IMR-90 (cell line): ENCODE results near the gene DPPA3. TPM values are rescaled to one million over a fixed set of nuclear protein-coding genes. Genes with fewer than 3 reads are reported as not detected.

ENCODE experiments used
- ATAC-seq: fragments of 200-7000 bp; cut with Tn5 transposase; 2 replicates; pipeline ENCODE4 v1.9.1; 2020; ENCODE audit warnings: low read depth, mild to moderate bottlenecking, moderate library complexity
- BruUV-seq: library from RNA; stranded (reverse); fragments of 400-500 nt; replicated peaks from 2 replicates; lab custom pipeline; 2021; lab: Mats Ljungman, UMichigan
- CTCF ChIA-PET: fragments of 300-600 bp; formaldehyde crosslinking; extraction: SDS; loops from one replicate; lab custom pipeline; 2021; ENCODE audit warnings: antibody characterized with exemption; lab: Yijun Ruan, JAX
- POLR2A ChIA-PET: fragments of 300-600 bp; sonication (Branson Sonifier 250); formaldehyde crosslinking; loops from one replicate; lab custom pipeline; 2022; ENCODE audit warnings: antibody characterized with exemption; ENCODE audit not compliant: unreplicated experiment; lab: Charles Lee
- DNase-seq: peaks from one replicate; pipeline ENCODE4 v3.0.0; 2013
- H2AFZ ChIP-seq: replicated peaks from 2 replicates; pipeline ENCODE3; 2013; ENCODE audit warnings: low read length, mild to moderate bottlenecking; ENCODE audit not compliant: poor library complexity
- H2AK5ac ChIP-seq: 2 replicates; pipeline ENCODE4 v1.6.1; 2013; ENCODE audit warnings: low read depth, low read length, inconsistent platforms
- H2AK9ac ChIP-seq: replicated peaks from 2 replicates; pipeline ENCODE3; 2013; ENCODE audit warnings: mild to moderate bottlenecking, low read depth, low read length, moderate library complexity; ENCODE audit not compliant: poor library complexity
- H2BK120ac ChIP-seq: 2 replicates; pipeline ENCODE4 v1.6.1; 2013; ENCODE audit warnings: low read depth, low read length, inconsistent platforms
- H2BK15ac ChIP-seq: 3 replicates; pipeline ENCODE4 v1.6.1; 2013; ENCODE audit warnings: low read depth, low read length, inconsistent platforms
- H2BK20ac ChIP-seq: 2 replicates; pipeline ENCODE4 v1.6.1; 2013; ENCODE audit warnings: low read depth, mild to moderate bottlenecking, inconsistent platforms, low read length, moderate library complexity
- H2BK5ac ChIP-seq: 2 replicates; pipeline ENCODE4 v1.6.1; 2013; ENCODE audit warnings: mild to moderate bottlenecking, low read depth, low read length, inconsistent platforms; ENCODE audit not compliant: poor library complexity, severe bottlenecking
- H3K14ac ChIP-seq: replicated peaks from 2 replicates; pipeline ENCODE4 v1.6.1; 2013; ENCODE audit warnings: low read depth, low read length, inconsistent platforms
- H3K18ac ChIP-seq: 2 replicates; pipeline ENCODE4 v1.6.1; 2013; ENCODE audit warnings: low read depth, low read length, control low read depth
- H3K23ac ChIP-seq: 2 replicates; pipeline ENCODE4 v1.6.1; 2013; ENCODE audit warnings: low read depth, low read length, inconsistent platforms
- H3K27ac ChIP-seq: 2 replicates; pipeline ENCODE4 v1.5.1; 2013; ENCODE audit warnings: mild to moderate bottlenecking, control low read depth, low read length; ENCODE audit not compliant: insufficient read depth
- H3K27me3 ChIP-seq: 2 replicates; pipeline ENCODE4 v1.6.1; 2013; ENCODE audit warnings: low read length; ENCODE audit not compliant: control insufficient read depth, insufficient read depth
- H3K36me3 ChIP-seq: 2 replicates; pipeline ENCODE4 v1.6.1; 2013; ENCODE audit warnings: low read length, mixed read lengths; ENCODE audit not compliant: control insufficient read depth, insufficient read depth
- H3K4ac ChIP-seq: 2 replicates; pipeline ENCODE4 v1.6.1; 2013; ENCODE audit warnings: low read depth, low read length, inconsistent platforms
- H3K4me1 ChIP-seq: 2 replicates; pipeline ENCODE4 v1.6.1; 2013; ENCODE audit warnings: low read length, mixed read lengths; ENCODE audit not compliant: control insufficient read depth, insufficient read depth
- H3K4me2 ChIP-seq: 2 replicates; pipeline ENCODE4 v1.6.1; 2013; ENCODE audit warnings: low read depth, mild to moderate bottlenecking, control low read depth, low read length, moderate library complexity
- H3K4me3 ChIP-seq: 2 replicates; pipeline ENCODE4 v1.5.1; 2013; ENCODE audit warnings: low read depth, mild to moderate bottlenecking, control low read depth, low read length, moderate library complexity; ENCODE audit not compliant: insufficient read depth
- H3K56ac ChIP-seq: 2 replicates; pipeline ENCODE4 v1.6.1; 2013; ENCODE audit warnings: low read length, inconsistent platforms; ENCODE audit not compliant: insufficient read depth; ENCODE audit errors: extremely low read depth
- H3K79me1 ChIP-seq, 2 experiments: 2 replicates each; pipeline ENCODE4 v1.6.1; 2013; ENCODE audit warnings: low read length in 2 of 2, inconsistent platforms in 1 of 2, low read depth in 1 of 2
- H3K9ac ChIP-seq: 2 replicates; pipeline ENCODE4 v1.6.1; 2013; ENCODE audit warnings: low read depth, low read length, control low read depth
- H3K9me1 ChIP-seq: 2 replicates; pipeline ENCODE4 v1.6.1; 2013; ENCODE audit warnings: low read length, inconsistent platforms; ENCODE audit not compliant: insufficient read depth
- H3K9me3 ChIP-seq: 2 replicates; pipeline ENCODE4 v1.6.1; 2013; ENCODE audit warnings: low read length; ENCODE audit not compliant: control insufficient read depth, insufficient read depth
- H4K20me1 ChIP-seq: 2 replicates; pipeline ENCODE4 v1.6.1; 2013; ENCODE audit warnings: low read length, inconsistent platforms; ENCODE audit not compliant: insufficient read depth
- H4K5ac ChIP-seq: 2 replicates; pipeline ENCODE4 v1.6.1; 2013; ENCODE audit warnings: mild to moderate bottlenecking, low read depth, low read length, control low read depth
- H4K8ac ChIP-seq, 2 experiments: 2 replicates each; pipeline ENCODE4 v1.6.1; 2013; ENCODE audit warnings: low read depth in 2 of 2, low read length in 2 of 2, control low read depth in 1 of 2, inconsistent platforms in 1 of 2
- H4K91ac ChIP-seq: 2 replicates; pipeline ENCODE4 v1.6.1; 2013; ENCODE audit warnings: low read depth, low read length, inconsistent platforms; ENCODE audit not compliant: insufficient read depth
- BHLHE40 ChIP-seq: fragments of 150-350 bp; IDR thresholded peaks from 2 replicates; pipeline ENCODE4 v1.6.1; 2016; ENCODE audit warnings: mild to moderate bottlenecking, low read depth, low read length
- CEBPB ChIP-seq: IDR thresholded peaks from 2 replicates; pipeline ENCODE4 v1.6.1; 2012; ENCODE audit warnings: low read depth, low read length, improper control_type of control experiment
- CHD1 ChIP-seq: IDR thresholded peaks from 2 replicates; pipeline ENCODE4 v1.6.1; 2012; ENCODE audit warnings: low read depth, low read length, improper control_type of control experiment
- CTCF ChIP-seq: conservative IDR thresholded peaks from 2 replicates; pipeline ENCODE4 v1.5.1; 2012; ENCODE audit warnings: mild to moderate bottlenecking, low read depth, low read length, improper control_type of control experiment
- ELK1 ChIP-seq: fragments of 150-350 bp; IDR thresholded peaks from 2 replicates; pipeline ENCODE4 v1.6.1; 2016; ENCODE audit warnings: low read depth, mild to moderate bottlenecking, low read length, moderate library complexity, borderline replicate concordance
- FOS ChIP-seq: fragments of 150-350 bp; IDR thresholded peaks from 2 replicates; pipeline ENCODE4 v1.6.1; 2016; ENCODE audit warnings: low read depth, low read length
- MAFK ChIP-seq: IDR thresholded peaks from 2 replicates; pipeline ENCODE4 v1.6.1; 2012; ENCODE audit warnings: low read depth, low read length, improper control_type of control experiment
- MAZ ChIP-seq: IDR thresholded peaks from 2 replicates; pipeline ENCODE4 v1.6.1; 2012; ENCODE audit warnings: low read depth, mild to moderate bottlenecking, low read length, improper control_type of control experiment, moderate library complexity, borderline replicate concordance
- MXI1 ChIP-seq: IDR thresholded peaks from 2 replicates; pipeline ENCODE4 v1.6.1; 2012; ENCODE audit warnings: low read depth, mild to moderate bottlenecking, low read length, moderate library complexity, borderline replicate concordance
- NFE2L2 ChIP-seq: fragments of 150-350 bp; IDR thresholded peaks from 2 replicates; pipeline ENCODE4 v1.6.1; 2016; ENCODE audit warnings: low read depth, mild to moderate bottlenecking, low read length
- POLR2A ChIP-seq: IDR thresholded peaks from 2 replicates; pipeline ENCODE4 v1.6.1; 2012; ENCODE audit warnings: mild to moderate bottlenecking, low read depth, low read length
- RAD21 ChIP-seq: IDR thresholded peaks from 2 replicates; pipeline ENCODE4 v1.6.1; 2012; ENCODE audit warnings: low read length, improper control_type of control experiment
- RCOR1 ChIP-seq: IDR thresholded peaks from 2 replicates; pipeline ENCODE4 v1.6.1; 2012; ENCODE audit warnings: mild to moderate bottlenecking, low read length, improper control_type of control experiment; ENCODE audit not compliant: insufficient replicate concordance
- RFX5 ChIP-seq: IDR thresholded peaks from 2 replicates; pipeline ENCODE4 v1.8.0; 2012; ENCODE audit warnings: low read depth, mild to moderate bottlenecking, low read length, moderate library complexity
- SMC3 ChIP-seq: fragments of 150-350 bp; IDR thresholded peaks from 2 replicates; pipeline ENCODE4 v1.6.1; 2016; ENCODE audit warnings: low read depth, mild to moderate bottlenecking, antibody characterized with exemption, low read length, moderate library complexity
- USF2 ChIP-seq: fragments of 150-350 bp; IDR thresholded peaks from 2 replicates; pipeline ENCODE4 v1.6.1; 2017; ENCODE audit warnings: mild to moderate bottlenecking, antibody characterized with exemption, low read length, low read depth
- WGBS, 2 experiments: methylation state at CpG; one replicate each; pipeline versions ENCODE4 v1.1.5 to v1.1.7; 2013; ENCODE audit warnings: missing lambda C conversion rate in 2 of 2; ENCODE audit not compliant: insufficient read length in 1 of 2; ENCODE audit errors: extremely low coverage in 2 of 2; 5-methylcytosine and 5-hydroxymethylcytosine counted together
- dilution Hi-C: fragments of 300-500 bp; cut with HindIII; formaldehyde crosslinking; loops from one replicate; pipeline ENCODE4 v1.14.3; 2018; ENCODE audit warnings: low sequenced_read_pairs; ENCODE audit not compliant: unreplicated experiment
- in situ Hi-C: fragments of 300-500 bp; cut with MboI; formaldehyde crosslinking; loops from 3 replicates; pipeline ENCODE4 v1.14.3; 2019; ENCODE audit warnings: low sequenced_read_pairs, inconsistent platforms, mixed read lengths
- intact Hi-C: fragments of 100-400 bp; cut with micrococcal nuclease; formaldehyde crosslinking; loops from 2 replicates; pipeline ENCODE4 v1.10.0; 2022
- polyA plus RNA-seq, 3 experiments: library from polyadenylated mRNA; depleted of rRNA; stranded (reverse); fragments of >200 nt; gene quantifications; 2 replicates each; pipeline ENCODE4 v1.2.3, GENCODE V29; 2012; ENCODE audit warnings: low replicate concordance in 1 of 3
- total RNA-seq: library from RNA; depleted of rRNA; stranded (reverse); fragments of >200 nt; gene quantifications from 2 replicates; pipeline ENCODE4 v1.2.3, GENCODE V29; 2012

Gene DPPA3
- total and polyA plus RNA-seq, 2 of the 4 experiments (the other 2 are of a cell fraction): not detected

- H3K27me3 ChIP-seq: no peaks in the 10 kb centered on the region
- DNase-seq (no peak), ATAC-seq (no peak)
- no peak overlapping the region for H4K91ac ChIP-seq
- intact Hi-C loops: no loop called here
- H3K36me3 ChIP-seq: no peaks in the 10 kb centered on the region
- H3K4me1 ChIP-seq: no peaks in the 10 kb centered on the region
- ChIA-PET CTCF (no interaction called here), POLR2A (no interaction called here)
- H3K4me2 ChIP-seq: no peak overlapping the region
- no peak overlapping the region for H2AK9ac ChIP-seq
- H3K18ac ChIP-seq: no peak overlapping the region
- H3K4me3 ChIP-seq: no peak overlapping the region
- H3K9me3 ChIP-seq: peaks cover 9% of the 10 kb centered on the region
- TF ChIP-seq SMC3 (no peak), MAFK (no peak), FOS (no peak), USF2 (no peak), CHD1 (no peak), CTCF (no peak), BHLHE40 (no peak), RFX5 (no peak), RCOR1 (no peak), MAZ (no peak), RAD21 (no peak), POLR2A (no peak), ELK1 (no peak), NFE2L2 (no peak), CEBPB (no peak), MXI1 (no peak)
- H2BK5ac ChIP-seq: no peak overlapping the region
- no peak overlapping the region for H3K27ac ChIP-seq
- no peak overlapping the region for H2AK5ac ChIP-seq
- no peak overlapping the region for H3K4ac ChIP-seq
- dilution Hi-C loops: no loop called here
- no peak overlapping the region for H3K14ac ChIP-seq
- H4K5ac ChIP-seq: no peak overlapping the region
- H2AFZ ChIP-seq: no peak overlapping the region
- no TSS peak for BruUV-seq
- no peak overlapping the region for H3K56ac ChIP-seq
- H4K8ac ChIP-seq: no peak overlapping the region
- H2BK120ac ChIP-seq: no peak overlapping the region
- H3K9me1 ChIP-seq: no peaks in the 10 kb centered on the region
- H4K20me1 ChIP-seq: no peaks in the 10 kb centered on the region
- 73% methylated on average over 20 of the region's 20 CpGs; no CpG with 5 or more reads in 1 of the 2 experiments for WGBS, 2 experiments
- H2BK20ac ChIP-seq: no peak overlapping the region
- no peak overlapping the region for H3K9ac ChIP-seq
- in situ Hi-C loops: no loop called here
- H3K23ac ChIP-seq: no peak overlapping the region
- H3K79me1 ChIP-seq: no peaks in the 10 kb centered on the region
- H2BK15ac ChIP-seq: no peak overlapping the region
Measured at GRCh38 chr12:7751394-7751793, 40.2 kb downstream of the DPPA3 start.
